NT2/D1 (cell line): ENCODE results near the gene DMAC2.

ENCODE experiments used
- SUZ12 ChIP-seq: IDR thresholded peaks from 2 replicates; pipeline ENCODE4 v1.6.1; 2011; ENCODE audit not compliant: insufficient read length, insufficient read depth; ENCODE audit errors: extremely low read depth
- YY1 ChIP-seq: IDR thresholded peaks from 2 replicates; pipeline ENCODE4 v1.6.1; 2011; ENCODE audit not compliant: insufficient read length, insufficient read depth
- ZNF274 ChIP-seq: IDR thresholded peaks from 2 replicates; pipeline ENCODE4 v1.6.1; 2011; ENCODE audit warnings: mild to moderate bottlenecking, low read depth, low read length

DNA sequence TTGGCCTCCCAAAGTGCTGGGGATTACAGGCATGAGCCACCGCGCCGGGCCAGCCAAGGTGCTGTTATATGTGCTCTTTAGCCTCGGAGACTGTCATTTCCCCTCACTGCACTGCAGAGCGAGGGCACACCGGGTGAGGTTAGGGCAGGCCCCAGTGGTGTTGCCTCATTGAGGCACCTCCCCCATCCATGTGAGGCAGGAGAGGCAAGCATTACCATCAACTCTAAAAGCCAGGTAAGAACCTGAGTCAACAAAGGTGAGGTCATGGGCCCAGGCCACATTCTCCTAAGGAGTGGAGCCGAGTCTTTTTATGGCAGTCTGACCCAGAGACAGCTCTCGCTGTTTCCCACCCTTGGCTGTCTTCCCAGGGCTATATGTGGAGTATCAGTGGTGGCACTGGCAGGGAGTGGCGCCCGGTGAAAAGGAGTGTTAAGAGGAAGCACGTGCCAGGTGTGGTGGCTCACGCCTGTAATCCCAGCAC lies 23.5 kb downstream of the DMAC2 start:
- TF ChIP-seq ZNF274 (no peak), SUZ12 (no peak), YY1 (no peak)
